IMR-90 (cell line): ENCODE results near the gene TMOD2. TPM values are rescaled to one million over a fixed set of nuclear protein-coding genes. Genes with fewer than 3 reads are reported as not detected.

ENCODE experiments used
- ATAC-seq: fragments of 200-7000 bp; cut with Tn5 transposase; 2 replicates; pipeline ENCODE4 v1.9.1; 2020; ENCODE audit warnings: low read depth, mild to moderate bottlenecking, moderate library complexity
- BruUV-seq: library from RNA; stranded (reverse); fragments of 400-500 nt; replicated peaks from 2 replicates; lab custom pipeline; 2021; lab: Mats Ljungman, UMichigan
- CTCF ChIA-PET: fragments of 300-600 bp; formaldehyde crosslinking; extraction: SDS; loops from one replicate; lab custom pipeline; 2021; ENCODE audit warnings: antibody characterized with exemption; lab: Yijun Ruan, JAX
- POLR2A ChIA-PET: fragments of 300-600 bp; sonication (Branson Sonifier 250); formaldehyde crosslinking; loops from one replicate; lab custom pipeline; 2022; ENCODE audit warnings: antibody characterized with exemption; ENCODE audit not compliant: unreplicated experiment; lab: Charles Lee
- DNase-seq: peaks from one replicate; pipeline ENCODE4 v3.0.0; 2013
- H2AFZ ChIP-seq: replicated peaks from 2 replicates; pipeline ENCODE3; 2013; ENCODE audit warnings: low read length, mild to moderate bottlenecking; ENCODE audit not compliant: poor library complexity
- H2AK5ac ChIP-seq: 2 replicates; pipeline ENCODE4 v1.6.1; 2013; ENCODE audit warnings: low read depth, low read length, inconsistent platforms
- H2AK9ac ChIP-seq: replicated peaks from 2 replicates; pipeline ENCODE3; 2013; ENCODE audit warnings: mild to moderate bottlenecking, low read depth, low read length, moderate library complexity; ENCODE audit not compliant: poor library complexity
- H2BK120ac ChIP-seq: 2 replicates; pipeline ENCODE4 v1.6.1; 2013; ENCODE audit warnings: low read depth, low read length, inconsistent platforms
- H2BK15ac ChIP-seq: 3 replicates; pipeline ENCODE4 v1.6.1; 2013; ENCODE audit warnings: low read depth, low read length, inconsistent platforms
- H2BK20ac ChIP-seq: 2 replicates; pipeline ENCODE4 v1.6.1; 2013; ENCODE audit warnings: low read depth, mild to moderate bottlenecking, inconsistent platforms, low read length, moderate library complexity
- H2BK5ac ChIP-seq: 2 replicates; pipeline ENCODE4 v1.6.1; 2013; ENCODE audit warnings: mild to moderate bottlenecking, low read depth, low read length, inconsistent platforms; ENCODE audit not compliant: poor library complexity, severe bottlenecking
- H3K14ac ChIP-seq: replicated peaks from 2 replicates; pipeline ENCODE4 v1.6.1; 2013; ENCODE audit warnings: low read depth, low read length, inconsistent platforms
- H3K18ac ChIP-seq: 2 replicates; pipeline ENCODE4 v1.6.1; 2013; ENCODE audit warnings: low read depth, low read length, control low read depth
- H3K23ac ChIP-seq: 2 replicates; pipeline ENCODE4 v1.6.1; 2013; ENCODE audit warnings: low read depth, low read length, inconsistent platforms
- H3K27ac ChIP-seq: 2 replicates; pipeline ENCODE4 v1.5.1; 2013; ENCODE audit warnings: mild to moderate bottlenecking, control low read depth, low read length; ENCODE audit not compliant: insufficient read depth
- H3K27me3 ChIP-seq: 2 replicates; pipeline ENCODE4 v1.6.1; 2013; ENCODE audit warnings: low read length; ENCODE audit not compliant: control insufficient read depth, insufficient read depth
- H3K36me3 ChIP-seq: 2 replicates; pipeline ENCODE4 v1.6.1; 2013; ENCODE audit warnings: low read length, mixed read lengths; ENCODE audit not compliant: control insufficient read depth, insufficient read depth
- H3K4ac ChIP-seq: 2 replicates; pipeline ENCODE4 v1.6.1; 2013; ENCODE audit warnings: low read depth, low read length, inconsistent platforms
- H3K4me1 ChIP-seq: 2 replicates; pipeline ENCODE4 v1.6.1; 2013; ENCODE audit warnings: low read length, mixed read lengths; ENCODE audit not compliant: control insufficient read depth, insufficient read depth
- H3K4me2 ChIP-seq: 2 replicates; pipeline ENCODE4 v1.6.1; 2013; ENCODE audit warnings: low read depth, mild to moderate bottlenecking, control low read depth, low read length, moderate library complexity
- H3K4me3 ChIP-seq: 2 replicates; pipeline ENCODE4 v1.5.1; 2013; ENCODE audit warnings: low read depth, mild to moderate bottlenecking, control low read depth, low read length, moderate library complexity; ENCODE audit not compliant: insufficient read depth
- H3K56ac ChIP-seq: 2 replicates; pipeline ENCODE4 v1.6.1; 2013; ENCODE audit warnings: low read length, inconsistent platforms; ENCODE audit not compliant: insufficient read depth; ENCODE audit errors: extremely low read depth
- H3K79me1 ChIP-seq, 2 experiments: 2 replicates each; pipeline ENCODE4 v1.6.1; 2013; ENCODE audit warnings: low read length in 2 of 2, inconsistent platforms in 1 of 2, low read depth in 1 of 2
- H3K9ac ChIP-seq: 2 replicates; pipeline ENCODE4 v1.6.1; 2013; ENCODE audit warnings: low read depth, low read length, control low read depth
- H3K9me1 ChIP-seq: 2 replicates; pipeline ENCODE4 v1.6.1; 2013; ENCODE audit warnings: low read length, inconsistent platforms; ENCODE audit not compliant: insufficient read depth
- H3K9me3 ChIP-seq: 2 replicates; pipeline ENCODE4 v1.6.1; 2013; ENCODE audit warnings: low read length; ENCODE audit not compliant: control insufficient read depth, insufficient read depth
- H4K20me1 ChIP-seq: 2 replicates; pipeline ENCODE4 v1.6.1; 2013; ENCODE audit warnings: low read length, inconsistent platforms; ENCODE audit not compliant: insufficient read depth
- H4K5ac ChIP-seq: 2 replicates; pipeline ENCODE4 v1.6.1; 2013; ENCODE audit warnings: mild to moderate bottlenecking, low read depth, low read length, control low read depth
- H4K8ac ChIP-seq, 2 experiments: 2 replicates each; pipeline ENCODE4 v1.6.1; 2013; ENCODE audit warnings: low read depth in 2 of 2, low read length in 2 of 2, control low read depth in 1 of 2, inconsistent platforms in 1 of 2
- H4K91ac ChIP-seq: 2 replicates; pipeline ENCODE4 v1.6.1; 2013; ENCODE audit warnings: low read depth, low read length, inconsistent platforms; ENCODE audit not compliant: insufficient read depth
- BHLHE40 ChIP-seq: fragments of 150-350 bp; IDR thresholded peaks from 2 replicates; pipeline ENCODE4 v1.6.1; 2016; ENCODE audit warnings: mild to moderate bottlenecking, low read depth, low read length
- CHD1 ChIP-seq: IDR thresholded peaks from 2 replicates; pipeline ENCODE4 v1.6.1; 2012; ENCODE audit warnings: low read depth, low read length, improper control_type of control experiment
- ELK1 ChIP-seq: fragments of 150-350 bp; IDR thresholded peaks from 2 replicates; pipeline ENCODE4 v1.6.1; 2016; ENCODE audit warnings: low read depth, mild to moderate bottlenecking, low read length, moderate library complexity, borderline replicate concordance
- MAZ ChIP-seq: IDR thresholded peaks from 2 replicates; pipeline ENCODE4 v1.6.1; 2012; ENCODE audit warnings: low read depth, mild to moderate bottlenecking, low read length, improper control_type of control experiment, moderate library complexity, borderline replicate concordance
- MXI1 ChIP-seq: IDR thresholded peaks from 2 replicates; pipeline ENCODE4 v1.6.1; 2012; ENCODE audit warnings: low read depth, mild to moderate bottlenecking, low read length, moderate library complexity, borderline replicate concordance
- NFE2L2 ChIP-seq: fragments of 150-350 bp; IDR thresholded peaks from 2 replicates; pipeline ENCODE4 v1.6.1; 2016; ENCODE audit warnings: low read depth, mild to moderate bottlenecking, low read length
- POLR2A ChIP-seq: IDR thresholded peaks from 2 replicates; pipeline ENCODE4 v1.6.1; 2012; ENCODE audit warnings: mild to moderate bottlenecking, low read depth, low read length
- RCOR1 ChIP-seq: IDR thresholded peaks from 2 replicates; pipeline ENCODE4 v1.6.1; 2012; ENCODE audit warnings: mild to moderate bottlenecking, low read length, improper control_type of control experiment; ENCODE audit not compliant: insufficient replicate concordance
- SMC3 ChIP-seq: fragments of 150-350 bp; IDR thresholded peaks from 2 replicates; pipeline ENCODE4 v1.6.1; 2016; ENCODE audit warnings: low read depth, mild to moderate bottlenecking, antibody characterized with exemption, low read length, moderate library complexity
- USF2 ChIP-seq: fragments of 150-350 bp; IDR thresholded peaks from 2 replicates; pipeline ENCODE4 v1.6.1; 2017; ENCODE audit warnings: mild to moderate bottlenecking, antibody characterized with exemption, low read length, low read depth
- WGBS, 2 experiments: methylation state at CpG; one replicate each; pipeline versions ENCODE4 v1.1.5 to v1.1.7; 2013; ENCODE audit warnings: missing lambda C conversion rate in 2 of 2; ENCODE audit not compliant: insufficient read length in 1 of 2; ENCODE audit errors: extremely low coverage in 2 of 2; 5-methylcytosine and 5-hydroxymethylcytosine counted together
- dilution Hi-C: fragments of 300-500 bp; cut with HindIII; formaldehyde crosslinking; loops from one replicate; pipeline ENCODE4 v1.14.3; 2018; ENCODE audit warnings: low sequenced_read_pairs; ENCODE audit not compliant: unreplicated experiment
- in situ Hi-C: fragments of 300-500 bp; cut with MboI; formaldehyde crosslinking; loops from 3 replicates; pipeline ENCODE4 v1.14.3; 2019; ENCODE audit warnings: low sequenced_read_pairs, inconsistent platforms, mixed read lengths
- intact Hi-C: fragments of 100-400 bp; cut with micrococcal nuclease; formaldehyde crosslinking; loops from 2 replicates; pipeline ENCODE4 v1.10.0; 2022
- polyA plus RNA-seq, 3 experiments: library from polyadenylated mRNA; depleted of rRNA; stranded (reverse); fragments of >200 nt; gene quantifications; 2 replicates each; pipeline ENCODE4 v1.2.3, GENCODE V29; 2012; ENCODE audit warnings: low replicate concordance in 1 of 3
- total RNA-seq: library from RNA; depleted of rRNA; stranded (reverse); fragments of >200 nt; gene quantifications from 2 replicates; pipeline ENCODE4 v1.2.3, GENCODE V29; 2012

Gene TMOD2
- total and polyA plus RNA-seq, 2 of the 4 experiments (the other 2 are of a cell fraction) = 2.8 to 5.4 TPM

GRCh38 chr15:51732646-51733045 is 18.8 kb upstream of the TMOD2 start:
- no peak overlapping the region for H3K27ac ChIP-seq
- no peak overlapping the region for H3K4me3 ChIP-seq
- H2AK5ac ChIP-seq = 0 out of 2 replicates have a peak overlapping the region, but pooled peaks have one; percentile 16
- peaks cover 10% of the 10 kb centered on the region for H3K4me1 ChIP-seq
- no peaks in the 10 kb centered on the region for H3K36me3 ChIP-seq
- intact Hi-C loops = no loop called here
- H3K9me3 ChIP-seq = no peaks in the 10 kb centered on the region
- no peak overlapping the region for H3K18ac ChIP-seq
- CTCF ChIA-PET = interaction anchor here (1.5 kb wide), 1 partner anchor 44 kb away, joined by 8 read pairs; no protein-coding TSS in a partner anchor
- no peak overlapping the region for H3K56ac ChIP-seq
- dilution Hi-C loops = no loop called here
- no peak overlapping the region; the same call in 1 of the 2 replicates for H2BK20ac ChIP-seq
- no TSS peak for BruUV-seq
- H4K91ac ChIP-seq = peak overlapping the region; percentile 15; the same call in 1 of the 2 replicates
- H3K4me2 ChIP-seq = no peak overlapping the region
- no CpG with 5 or more reads among the region's 2 CpGs for WGBS, 2 experiments
- H2BK15ac ChIP-seq = no peak overlapping the region; the same call in 2 of the 3 replicates
- in situ Hi-C loops = no loop called here
- H3K14ac ChIP-seq = no peak overlapping the region
- H3K9me1 ChIP-seq = peaks cover 6% of the 10 kb centered on the region
- no peak overlapping the region for H4K5ac ChIP-seq
- H2AFZ ChIP-seq = no peak overlapping the region
- no peak overlapping the region for H2AK9ac ChIP-seq
- H3K9ac ChIP-seq = no peak overlapping the region
- H3K79me1 ChIP-seq = peaks cover 22 to 64% of the 10 kb centered on the region in 2 experiments
- ATAC-seq (no peak), DNase-seq (no peak)
- H3K23ac ChIP-seq = no peak overlapping the region
- H2BK5ac ChIP-seq = no peak overlapping the region
- TF ChIP-seq USF2 = no peak
- no peak for TF ChIP-seq BHLHE40
- no peak for TF ChIP-seq NFE2L2
- no peak for TF ChIP-seq MAZ
- no peak for TF ChIP-seq RCOR1
- TF ChIP-seq MXI1 = no peak
- TF ChIP-seq CHD1 = no peak
- no peak for TF ChIP-seq POLR2A
- TF ChIP-seq ELK1 = no peak
- TF ChIP-seq SMC3 = no peak
- no peaks in the 10 kb centered on the region for H3K27me3 ChIP-seq
- no peak overlapping the region for H4K8ac ChIP-seq
- H4K20me1 ChIP-seq = 0 out of 2 replicates have a peak, but pooled peaks cover under 1% of the 10 kb centered on the region
- POLR2A ChIA-PET = no interaction called here
- no peak overlapping the region for H2BK120ac ChIP-seq
- 0 out of 2 replicates have a peak overlapping the region, but pooled peaks have one; percentile 4 for H3K4ac ChIP-seq
